Measurements from ENCODE around the gene IFFO2. TPM values are rescaled to one million over a fixed set of nuclear protein-coding genes. Genes with fewer than 3 reads are reported as not detected.
"Not testable (repeated sequence)": the region's sequence is repeated elsewhere in the genome, so short reads cannot be mapped to it uniquely, and the experiment has no call there.

Gene IFFO2
- total RNA-seq, 1 donor from 2014 or later = 34.6 TPM

DNA sequence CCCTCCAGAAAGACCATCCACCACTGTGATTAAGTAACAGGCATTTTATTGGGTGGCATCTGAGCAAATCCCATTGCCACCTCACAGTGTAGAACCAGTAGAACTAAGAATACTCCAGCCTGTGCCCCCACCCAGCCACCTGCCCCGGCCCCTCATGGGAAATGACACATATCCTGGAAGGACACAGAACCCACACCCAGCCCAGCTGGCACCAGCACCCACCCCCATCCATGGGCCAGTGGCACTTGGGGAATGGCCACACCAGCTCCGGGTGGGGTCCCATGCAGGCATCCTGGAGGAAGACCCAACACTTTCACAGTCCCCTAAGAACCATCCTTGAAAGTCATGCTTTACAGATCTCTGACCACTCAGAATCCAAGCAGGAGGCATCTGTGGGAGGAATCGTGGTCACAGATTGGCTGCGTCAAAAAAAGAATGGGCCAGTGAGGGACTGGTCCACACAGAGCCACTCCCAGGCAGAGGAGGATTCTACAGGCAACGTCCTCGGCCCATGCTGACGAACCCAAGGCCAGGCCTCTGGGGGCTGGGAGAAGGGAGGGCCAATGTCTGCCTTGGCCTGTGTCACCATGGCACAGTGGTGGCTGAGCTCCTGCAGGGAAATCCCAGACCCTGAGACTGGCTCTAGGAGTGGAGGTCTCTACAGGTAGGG is 84.9 kb downstream of the IFFO2 start:
- intact Hi-C loops (cut with DNase I) = loop anchor here (10.0 kb wide), 1 partner anchor 277 kb away; no protein-coding TSS in a partner anchor
- no peak for TF ChIP-seq POLR2AphosphoS5 (IDR thresholded peaks at IDR 0.05; ENCODE audit: insufficient read depth in 1 of 2, low read depth in 1 of 2)
- no peak for TF ChIP-seq POLR2A (IDR thresholded peaks at IDR 0.05)
- TF ChIP-seq, protein P1, sequence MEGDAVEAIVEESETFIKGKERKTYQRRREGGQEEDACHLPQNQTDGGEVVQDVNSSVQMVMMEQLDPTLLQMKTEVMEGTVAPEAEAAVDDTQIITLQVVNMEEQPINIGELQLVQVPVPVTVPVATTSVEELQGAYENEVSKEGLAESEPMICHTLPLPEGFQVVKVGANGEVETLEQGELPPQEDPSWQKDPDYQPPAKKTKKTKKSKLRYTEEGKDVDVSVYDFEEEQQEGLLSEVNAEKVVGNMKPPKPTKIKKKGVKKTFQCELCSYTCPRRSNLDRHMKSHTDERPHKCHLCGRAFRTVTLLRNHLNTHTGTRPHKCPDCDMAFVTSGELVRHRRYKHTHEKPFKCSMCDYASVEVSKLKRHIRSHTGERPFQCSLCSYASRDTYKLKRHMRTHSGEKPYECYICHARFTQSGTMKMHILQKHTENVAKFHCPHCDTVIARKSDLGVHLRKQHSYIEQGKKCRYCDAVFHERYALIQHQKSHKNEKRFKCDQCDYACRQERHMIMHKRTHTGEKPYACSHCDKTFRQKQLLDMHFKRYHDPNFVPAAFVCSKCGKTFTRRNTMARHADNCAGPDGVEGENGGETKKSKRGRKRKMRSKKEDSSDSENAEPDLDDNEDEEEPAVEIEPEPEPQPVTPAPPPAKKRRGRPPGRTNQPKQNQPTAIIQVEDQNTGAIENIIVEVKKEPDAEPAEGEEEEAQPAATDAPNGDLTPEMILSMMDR (IDR thresholded peaks at IDR 0.05) = no peak
- no peaks in the 10 kb centered on the region for H3K36me3 ChIP-seq

GRCh38 chr1:18870957-18871356 is 85.5 kb downstream of the IFFO2 start:
- H3K27me3 ChIP-seq = no peaks in the 10 kb centered on the region
- no peak for TF ChIP-seq POLR2AphosphoS5 (IDR thresholded peaks at IDR 0.05; ENCODE audit: insufficient read depth in 1 of 2, low read depth in 1 of 2)
- TF ChIP-seq, protein P1 (IDR thresholded peaks at IDR 0.05) = no peak
- no peak for TF ChIP-seq POLR2A (IDR thresholded peaks at IDR 0.05)
- DNase-seq (ENCODE audit: extremely low spot score in 2 of 2) = no peak
- no peak overlapping the region for H3K4me3 ChIP-seq
- H3K4me1 ChIP-seq = no peaks in the 10 kb centered on the region
- H3K9me3 ChIP-seq = no peaks in the 10 kb centered on the region
- no peak overlapping the region for H3K27ac ChIP-seq
- no peaks in the 10 kb centered on the region for H3K36me3 ChIP-seq
- intact Hi-C loops (cut with DNase I) = loop anchor here (10.0 kb wide), 1 partner anchor 276 kb away; no protein-coding TSS in a partner anchor

More for the DNA sequence above, 84.9 kb downstream of the IFFO2 start:
- H3K27me3 ChIP-seq = no peaks in the 10 kb centered on the region
- H3K4me1 ChIP-seq = no peaks in the 10 kb centered on the region
- no peak for DNase-seq (ENCODE audit: extremely low spot score in 2 of 2)
- no peak overlapping the region for H3K27ac ChIP-seq
- no peaks in the 10 kb centered on the region for H3K9me3 ChIP-seq
- no peak overlapping the region for H3K4me3 ChIP-seq

- not testable (repeated sequence) for DNase-seq (ENCODE audit: extremely low spot score in 2 of 2); H3K4me1 ChIP-seq; H3K4me3 ChIP-seq; H3K9me3 ChIP-seq; H3K36me3 ChIP-seq; H3K27ac ChIP-seq; H3K27me3 ChIP-seq
- intact Hi-C loops (cut with DNase I) = loop anchor here (10.0 kb wide), 1 partner anchor 276 kb away; no protein-coding TSS in a partner anchor
These were observed 85.9 kb downstream of the IFFO2 start for GRCh38 chr1:18870595-18870865.

- no peaks in the 10 kb centered on the region for H3K9me3 ChIP-seq
- TF ChIP-seq, protein P1 (IDR thresholded peaks at IDR 0.05) = no peak
- TF ChIP-seq POLR2A (IDR thresholded peaks at IDR 0.05) (no peak), POLR2AphosphoS5 (IDR thresholded peaks at IDR 0.05; ENCODE audit: insufficient read depth in 1 of 2, low read depth in 1 of 2) (no peak)
- no peak overlapping the region for H3K27ac ChIP-seq
- DNase-seq (ENCODE audit: extremely low spot score in 2 of 2) = no peak
- no peaks in the 10 kb centered on the region for H3K27me3 ChIP-seq
- intact Hi-C loops (cut with DNase I) = loop anchor here (10.0 kb wide), 1 partner anchor 275 kb away; no protein-coding TSS in a partner anchor
- no peaks in the 10 kb centered on the region for H3K4me1 ChIP-seq
- H3K4me3 ChIP-seq = no peak overlapping the region
- no peaks in the 10 kb centered on the region for H3K36me3 ChIP-seq
These were observed 86.5 kb downstream of the IFFO2 start for GRCh38 chr1:18869847-18870594.

DNA sequence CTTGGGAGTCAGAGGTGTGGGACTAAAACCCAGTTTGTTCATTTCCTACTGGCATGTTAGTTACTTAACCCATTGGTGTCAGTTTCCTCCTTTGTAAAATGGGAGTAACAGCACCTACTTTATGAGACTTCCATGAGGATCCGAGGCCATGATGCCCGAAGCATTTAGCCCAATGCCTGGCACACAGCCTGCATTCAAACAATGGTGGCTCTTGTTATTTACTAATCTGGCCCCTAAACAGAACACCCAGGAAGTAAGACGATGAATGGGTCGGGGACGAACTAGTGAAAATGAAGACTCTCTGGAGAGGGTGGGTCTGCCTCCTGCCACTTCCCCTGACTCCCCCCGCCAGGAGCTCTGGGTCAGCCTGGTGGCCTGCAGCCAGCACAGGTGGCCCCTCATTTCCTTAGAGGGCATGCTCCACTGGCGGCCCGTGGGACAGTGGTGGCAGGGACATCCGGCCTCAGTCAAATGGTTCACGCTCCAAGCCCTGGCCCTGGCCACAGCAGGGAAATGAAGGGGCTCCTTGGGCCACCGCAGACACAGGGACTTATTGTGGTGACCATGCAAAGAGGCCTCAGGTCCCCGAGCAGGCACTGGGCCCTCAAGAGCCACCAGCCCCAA is 87.6 kb downstream of the IFFO2 start:
- TF ChIP-seq, protein P1 (IDR thresholded peaks at IDR 0.05) = no peak
- TF ChIP-seq POLR2AphosphoS5 (IDR thresholded peaks at IDR 0.05; ENCODE audit: insufficient read depth in 1 of 2, low read depth in 1 of 2) (no peak), POLR2A (IDR thresholded peaks at IDR 0.05) (no peak)
- intact Hi-C loops (cut with DNase I) = no loop called here
- H3K9me3 ChIP-seq = no peaks in the 10 kb centered on the region
- DNase-seq (ENCODE audit: extremely low spot score in 2 of 2) = no peak
- no peaks in the 10 kb centered on the region for H3K27me3 ChIP-seq
- H3K4me3 ChIP-seq = no peak overlapping the region
- no peaks in the 10 kb centered on the region for H3K36me3 ChIP-seq
- H3K4me1 ChIP-seq = no peaks in the 10 kb centered on the region
- H3K27ac ChIP-seq = no peak overlapping the region
